ENCODE data around the gene CD99L2. TPM values are rescaled to one million over a fixed set of nuclear protein-coding genes. Genes with fewer than 3 reads are reported as not detected.

Gene CD99L2
- polyA plus RNA-seq, 6 donors from 2014 or later = 8.8 to 19.9 (median 10.7) TPM

DNA sequence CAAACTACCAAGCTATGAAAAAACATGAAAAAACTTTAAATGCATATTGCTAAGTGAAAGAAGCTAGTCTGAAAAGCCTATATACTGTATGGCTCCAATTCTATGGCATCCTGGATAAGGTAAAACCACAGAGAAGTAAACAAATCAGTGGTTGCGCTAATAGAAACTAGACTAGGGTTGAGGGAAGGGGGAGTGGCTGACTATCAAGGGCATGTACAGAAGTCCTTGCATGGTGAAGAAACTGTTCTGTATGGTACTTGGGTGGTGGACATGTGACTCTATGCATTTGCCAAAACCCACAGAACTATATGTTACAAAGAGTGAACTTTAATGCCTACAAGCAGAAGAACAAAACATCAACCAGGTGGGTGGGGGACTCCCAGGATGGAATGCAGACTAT, 108.4 kb downstream of the CD99L2 start:
- Mint-ChIP-seq H3K4me1 (no peaks in the 10 kb centered on the region), H3K36me3 (peaks cover 10 to 12% of the 10 kb centered on the region in 2 donors), H3K27ac (peak overlapping the region in 1 of 6 donors; percentile 13), H3K27me3 (no peaks in the 10 kb centered on the region), H3K9me3 (no peaks in the 10 kb centered on the region), H3K4me3 (no peak overlapping the region)
- DNase-seq (no peak), ATAC-seq (ENCODE audit: low read depth in 2 of 2) (no peak)

DNA sequence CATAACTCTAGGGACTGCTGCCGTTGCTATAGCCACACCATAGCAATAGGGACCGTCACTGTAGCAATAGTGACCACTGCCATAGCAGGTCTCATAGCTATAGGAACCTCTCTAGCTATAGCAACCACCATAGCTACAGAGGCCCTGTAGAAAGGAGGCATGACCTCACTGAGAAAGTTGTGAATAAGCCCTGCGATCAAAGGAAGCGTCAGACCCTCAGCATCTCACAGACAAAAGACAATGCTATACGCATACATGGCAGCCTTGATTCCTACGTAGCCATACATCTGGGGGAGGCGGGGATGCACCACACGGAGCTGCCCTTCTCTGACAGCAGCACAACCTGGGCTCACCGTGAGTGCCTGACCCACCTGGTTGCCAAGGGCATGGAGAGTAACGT, 116.8 kb downstream of the CD99L2 start:
- DNase-seq (no peak), ATAC-seq (ENCODE audit: low read depth in 2 of 2) (no peak)
- Mint-ChIP-seq H3K4me1 (peaks cover 0 to 10% (median 9%) of the 10 kb centered on the region in 3 donors), H3K27me3 (no peaks in the 10 kb centered on the region), H3K27ac (no peak overlapping the region), H3K36me3 (no peaks in the 10 kb centered on the region), H3K9me3 (no peaks in the 10 kb centered on the region), H3K4me3 (no peak overlapping the region)

DNA sequence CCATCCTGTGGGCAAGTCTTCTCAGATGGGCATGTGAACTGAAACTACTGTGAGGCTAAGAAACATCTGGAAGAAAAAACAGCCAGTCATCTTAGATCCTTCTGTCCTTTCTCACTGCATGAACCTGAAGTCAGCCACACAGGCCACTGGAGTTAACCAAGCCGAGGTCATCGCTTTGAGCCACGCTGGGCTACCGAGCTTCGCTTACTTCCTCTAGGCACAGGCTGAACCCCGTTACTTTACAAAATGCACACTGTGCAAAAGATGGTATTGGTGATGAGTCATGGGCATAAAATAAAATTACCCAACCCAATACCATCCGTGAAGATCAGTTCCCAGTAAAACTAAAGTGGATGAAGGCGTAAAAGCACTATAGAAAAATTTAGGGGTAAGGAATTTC, 119.1 kb downstream of the CD99L2 start:
- no peaks in the 10 kb centered on the region for H3K27me3 Mint-ChIP-seq
- H3K27ac Mint-ChIP-seq = no peak overlapping the region
- no peak for DNase-seq
- peaks cover 0 to 10% (median 9%) of the 10 kb centered on the region in 3 donors for H3K4me1 Mint-ChIP-seq
- H3K36me3 Mint-ChIP-seq = no peaks in the 10 kb centered on the region
- ATAC-seq (ENCODE audit: low read depth in 2 of 2) = no peak
- H3K9me3 Mint-ChIP-seq = no peaks in the 10 kb centered on the region
- H3K4me3 Mint-ChIP-seq = no peak overlapping the region

DNA sequence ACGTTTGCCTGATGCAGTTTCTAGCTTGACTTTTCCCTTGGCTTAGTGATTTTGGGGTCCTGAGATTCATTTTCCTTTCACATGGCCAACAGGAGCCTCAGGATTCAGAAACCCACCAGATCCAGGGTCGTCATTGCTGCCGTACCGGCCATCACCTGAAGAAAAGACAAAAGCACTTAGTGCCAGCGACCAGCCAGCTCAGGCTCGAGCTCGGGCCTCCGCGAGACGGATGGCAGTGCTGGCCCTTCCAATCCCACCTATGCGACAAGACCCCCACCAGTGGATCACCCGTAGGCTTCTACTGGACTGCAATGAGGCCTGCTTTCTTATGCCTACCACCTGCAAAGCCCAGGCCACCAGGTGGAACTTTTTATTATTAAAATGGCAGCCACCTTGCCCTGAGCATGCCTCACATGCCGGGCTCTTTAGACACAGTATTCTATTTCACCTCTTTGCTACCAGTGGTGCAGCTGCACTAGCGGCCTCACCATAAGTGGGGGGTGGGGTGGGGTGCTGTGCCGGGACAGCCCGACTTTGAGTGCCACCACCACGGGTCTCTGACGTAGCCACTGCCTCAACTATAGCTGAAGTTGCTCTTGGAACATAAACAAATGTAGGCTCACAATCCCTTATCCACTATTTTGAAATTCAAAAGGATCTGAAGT, 121.0 kb downstream of the CD99L2 start:
- DNase-seq = no peak
- Mint-ChIP-seq H3K27ac (no peak overlapping the region), H3K36me3 (no peaks in the 10 kb centered on the region), H3K27me3 (no peaks in the 10 kb centered on the region), H3K9me3 (no peaks in the 10 kb centered on the region), H3K4me1 (peaks cover 0 to 10% (median 9%) of the 10 kb centered on the region in 3 donors), H3K4me3 (no peak overlapping the region)
- ATAC-seq (ENCODE audit: low read depth in 2 of 2) = no peak

DNA sequence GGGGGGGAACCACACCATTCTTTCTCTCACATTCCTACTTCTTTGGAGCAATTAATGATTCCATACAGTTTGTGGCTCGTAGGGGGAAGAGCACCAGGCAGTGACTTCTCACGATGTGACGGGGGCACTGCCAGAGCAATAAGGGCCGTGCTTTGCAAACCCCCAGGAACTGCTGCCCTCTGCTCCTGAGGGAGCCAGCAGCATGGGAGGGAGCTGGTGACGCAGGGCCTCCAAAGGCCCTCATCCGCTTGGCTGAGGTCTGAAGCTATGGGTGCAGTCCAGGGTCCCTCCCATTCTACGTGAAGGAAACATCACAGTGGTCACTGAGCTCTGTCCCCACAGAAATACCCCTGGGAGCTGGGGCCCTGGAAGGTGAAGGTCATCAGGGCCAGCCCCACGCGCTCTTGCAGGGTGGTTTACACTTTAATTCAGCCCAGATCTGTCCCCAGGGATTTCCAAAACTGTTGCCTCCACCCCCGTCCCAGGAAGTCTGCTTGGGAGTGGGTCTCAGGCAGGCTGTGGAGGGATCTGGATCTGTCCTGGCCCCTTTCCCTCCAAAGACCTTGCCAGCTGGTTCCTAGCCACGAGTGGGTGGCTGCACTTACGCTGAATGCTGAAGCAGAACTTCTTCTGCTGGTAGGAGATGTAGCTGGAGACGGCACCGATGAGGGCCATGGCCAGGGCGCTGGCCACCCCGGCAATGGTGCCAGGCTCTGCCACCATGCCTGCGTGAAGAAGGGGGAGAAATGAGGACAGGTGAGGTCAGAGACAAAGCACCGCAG, 122.7 kb downstream of the CD99L2 start:
- Mint-ChIP-seq H3K27me3 (no peaks in the 10 kb centered on the region), H3K4me1 (peaks cover 0 to 15% (median 5%) of the 10 kb centered on the region in 3 donors), H3K9me3 (no peaks in the 10 kb centered on the region), H3K27ac (no peak overlapping the region), H3K4me3 (no peak overlapping the region), H3K36me3 (no peaks in the 10 kb centered on the region)
- DNase-seq = no peak
- ATAC-seq (ENCODE audit: low read depth in 2 of 2) = no peak

DNA sequence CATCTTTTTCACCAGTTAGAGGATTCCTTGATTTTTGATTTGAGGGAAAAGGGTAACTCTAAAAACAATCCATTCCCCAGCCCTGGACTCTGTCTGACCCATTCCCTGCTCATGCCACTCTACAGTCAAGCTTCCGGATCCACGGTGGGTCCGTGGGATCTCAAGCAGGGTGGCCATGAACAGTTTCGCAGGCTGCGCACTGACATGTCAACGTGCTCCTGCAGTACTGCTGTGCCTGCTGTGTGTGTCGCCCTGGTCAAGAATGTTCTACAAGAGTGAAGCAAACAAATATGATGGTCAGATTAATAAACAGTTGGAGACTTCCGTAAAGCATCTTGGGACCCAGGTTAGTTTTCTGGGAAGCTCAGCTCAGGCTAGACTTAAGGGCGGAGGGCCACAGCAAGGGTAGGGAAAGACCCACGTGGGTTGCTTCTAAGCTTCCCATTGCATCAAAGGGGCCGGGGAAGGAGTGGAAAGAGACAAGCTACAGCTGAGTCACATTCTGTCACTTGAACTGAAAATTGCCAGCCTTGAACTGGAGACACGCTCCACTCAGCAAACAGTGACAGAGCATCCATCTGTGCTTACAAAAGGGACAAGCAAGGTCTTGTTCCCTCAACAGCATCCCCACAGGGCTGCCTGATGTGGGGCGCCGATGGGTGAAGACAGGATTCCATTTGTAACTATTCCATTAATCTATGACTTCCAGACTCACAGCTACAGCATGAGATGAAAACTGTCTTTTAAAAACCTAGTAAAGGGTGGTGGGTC, 123.5 kb downstream of the CD99L2 start:
- peaks cover 0 to 8% (median 5%) of the 10 kb centered on the region in 3 donors for H3K4me1 Mint-ChIP-seq
- H3K36me3 Mint-ChIP-seq = no peaks in the 10 kb centered on the region
- ATAC-seq (ENCODE audit: low read depth in 2 of 2) (no peak), DNase-seq (no peak)
- no peak overlapping the region for H3K4me3 Mint-ChIP-seq
- no peaks in the 10 kb centered on the region for H3K9me3 Mint-ChIP-seq
- H3K27me3 Mint-ChIP-seq = no peaks in the 10 kb centered on the region
- peak overlapping the region in 1 of 6 donors; percentile 77 for H3K27ac Mint-ChIP-seq

DNA sequence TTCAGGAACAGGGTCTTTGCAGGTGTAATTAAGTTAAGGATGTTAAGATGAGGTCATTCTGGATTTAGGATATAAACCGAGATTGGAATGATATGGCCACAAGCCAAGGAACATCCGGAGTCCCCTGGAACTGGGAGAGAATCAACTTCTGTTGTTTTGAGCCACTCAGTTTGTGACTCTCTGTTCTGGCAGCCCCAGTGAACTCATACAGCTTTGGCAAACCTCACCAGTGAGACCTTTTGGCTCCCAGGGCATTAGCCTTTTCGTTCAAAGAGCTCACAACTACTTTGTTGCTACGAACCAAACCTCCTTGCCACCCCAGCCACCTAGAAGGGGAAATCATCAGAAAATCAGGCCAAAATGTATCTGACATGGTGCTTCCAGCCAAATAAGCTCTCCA, 124.8 kb downstream of the CD99L2 start:
- Mint-ChIP-seq H3K36me3 (no peaks in the 10 kb centered on the region), H3K9me3 (no peaks in the 10 kb centered on the region), H3K4me1 (peaks cover 0 to 6% (median 4%) of the 10 kb centered on the region in 3 donors), H3K4me3 (no peak overlapping the region), H3K27me3 (no peaks in the 10 kb centered on the region), H3K27ac (no peak overlapping the region)
- ATAC-seq (ENCODE audit: low read depth in 2 of 2) = no peak
- DNase-seq = no peak

DNA sequence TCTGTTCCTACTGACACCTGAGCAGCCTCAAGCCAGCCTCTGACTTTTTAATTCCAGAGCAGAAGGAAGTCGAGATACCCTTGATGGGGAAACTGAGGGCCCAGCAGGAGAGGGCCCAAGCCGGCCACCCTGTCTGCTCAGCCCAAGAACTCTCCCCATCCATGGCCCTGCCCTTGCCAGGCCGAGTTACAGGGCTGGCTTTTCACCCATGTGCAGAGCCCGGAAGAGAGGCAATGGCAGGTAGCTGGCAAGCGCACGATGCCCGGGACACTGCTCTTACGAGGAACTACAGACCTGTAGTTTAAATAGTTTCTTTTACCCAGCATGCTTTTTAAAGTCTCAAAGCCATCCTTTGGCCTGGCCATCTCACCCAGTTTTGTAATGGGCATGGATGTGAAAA, 125.4 kb downstream of the CD99L2 start:
- ATAC-seq (ENCODE audit: low read depth in 2 of 2) = no peak
- peaks cover 0 to 6% (median under 1%) of the 10 kb centered on the region in 3 donors for H3K4me1 Mint-ChIP-seq
- peak overlapping the region in 1 of 6 donors; percentile 60 for H3K27ac Mint-ChIP-seq
- no peak overlapping the region for H3K4me3 Mint-ChIP-seq
- H3K36me3 Mint-ChIP-seq = no peaks in the 10 kb centered on the region
- H3K27me3 Mint-ChIP-seq = no peaks in the 10 kb centered on the region
- H3K9me3 Mint-ChIP-seq = no peaks in the 10 kb centered on the region
- no peak for DNase-seq

DNA sequence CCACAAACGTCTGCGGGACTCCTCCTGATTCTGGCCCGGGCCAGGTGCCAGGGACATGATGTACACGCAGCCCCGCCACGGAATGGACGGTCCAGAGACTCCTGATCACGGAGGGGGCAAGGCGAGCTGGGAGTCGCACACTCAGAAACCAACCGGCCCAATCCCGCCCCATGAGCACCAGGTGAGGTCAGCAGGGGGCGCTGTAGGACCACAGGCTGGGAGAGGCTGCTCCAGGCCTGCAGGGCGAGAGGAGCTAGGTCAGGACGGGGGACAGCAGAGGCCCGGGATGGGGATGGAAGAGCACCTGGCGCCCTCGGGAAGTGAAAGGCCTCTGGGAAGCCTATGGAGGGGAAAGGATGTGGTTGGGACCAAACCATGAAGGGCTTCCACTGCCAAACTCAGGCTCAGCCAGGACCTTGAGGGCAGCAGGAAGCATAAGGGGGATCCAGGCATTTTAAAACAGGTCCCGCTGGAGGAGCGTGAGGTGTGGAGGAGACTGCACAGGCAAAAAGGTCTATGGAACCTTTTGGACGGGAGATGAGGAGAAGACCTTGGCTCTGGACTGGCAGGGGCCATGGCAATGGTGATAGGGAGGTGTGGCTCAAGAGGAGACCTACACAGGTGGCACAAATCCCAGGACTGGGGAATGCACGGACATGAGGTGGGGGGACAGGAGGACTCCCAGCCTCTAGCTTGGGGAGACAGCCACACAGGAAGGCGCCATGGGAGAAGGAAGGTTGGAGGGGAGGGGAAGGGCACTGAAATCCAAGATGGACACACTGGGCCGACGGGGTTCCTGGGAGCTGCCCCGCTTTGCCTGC, 126.1 kb downstream of the CD99L2 start:
- Mint-ChIP-seq H3K27ac (no peak overlapping the region), H3K36me3 (no peaks in the 10 kb centered on the region), H3K9me3 (no peaks in the 10 kb centered on the region), H3K4me1 (peaks cover 0 to 6% (median 0%) of the 10 kb centered on the region in 3 donors), H3K4me3 (no peak overlapping the region), H3K27me3 (no peaks in the 10 kb centered on the region)
- ATAC-seq (ENCODE audit: low read depth in 2 of 2) = peak; percentile 61 to 66
- DNase-seq = peak; percentile 54

DNA sequence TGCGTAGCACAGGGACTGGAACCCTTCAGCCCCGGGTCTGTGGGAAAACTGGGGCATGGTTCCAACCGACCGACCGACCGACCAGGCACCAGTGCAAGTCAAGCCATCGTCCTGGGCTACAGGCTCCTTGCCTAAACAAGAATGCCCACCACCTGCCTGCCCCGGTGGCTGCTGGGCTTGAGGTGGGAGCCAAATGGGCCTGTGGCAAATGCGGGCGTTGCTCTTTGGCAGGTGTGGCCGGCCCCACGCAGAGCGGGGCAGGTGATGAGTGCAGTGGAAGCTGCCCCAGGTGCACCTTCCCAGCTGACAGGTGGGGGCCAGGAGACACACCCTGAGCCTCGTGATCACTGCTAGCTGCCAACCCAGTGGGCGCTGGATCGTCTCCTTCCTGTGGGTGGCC, 127.4 kb downstream of the CD99L2 start:
- no peak overlapping the region for H3K4me3 Mint-ChIP-seq
- DNase-seq (no peak), ATAC-seq (ENCODE audit: low read depth in 2 of 2) (no peak)
- H3K27me3 Mint-ChIP-seq = no peaks in the 10 kb centered on the region
- H3K9me3 Mint-ChIP-seq = no peaks in the 10 kb centered on the region
- H3K4me1 Mint-ChIP-seq = peaks cover 0 to 6% (median 0%) of the 10 kb centered on the region in 3 donors
- H3K27ac Mint-ChIP-seq = no peak overlapping the region
- no peaks in the 10 kb centered on the region for H3K36me3 Mint-ChIP-seq

DNA sequence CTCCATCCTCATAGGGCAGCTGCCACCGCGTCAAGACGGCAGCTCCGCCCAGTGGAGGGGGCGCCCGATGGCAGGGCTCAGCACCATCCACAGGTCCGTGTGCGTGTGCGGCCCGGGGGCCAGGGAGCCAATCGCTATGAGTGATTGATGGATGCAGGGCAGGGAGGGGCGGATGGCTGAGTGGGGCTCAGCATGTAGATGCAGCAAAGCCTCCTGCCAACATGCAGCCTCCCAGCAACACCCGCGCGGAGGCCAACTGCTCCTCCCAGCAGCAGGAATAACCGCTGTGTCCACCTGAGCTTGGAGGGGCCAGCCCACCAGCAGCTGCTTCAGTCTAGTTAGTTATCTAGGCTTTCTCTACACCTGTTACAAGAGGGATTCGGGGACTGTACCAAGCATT, 127.8 kb downstream of the CD99L2 start:
- H3K27ac Mint-ChIP-seq = no peak overlapping the region
- H3K4me3 Mint-ChIP-seq = no peak overlapping the region
- no peaks in the 10 kb centered on the region for H3K9me3 Mint-ChIP-seq
- no peak for ATAC-seq (ENCODE audit: low read depth in 2 of 2)
- H3K27me3 Mint-ChIP-seq = no peaks in the 10 kb centered on the region
- H3K36me3 Mint-ChIP-seq = no peaks in the 10 kb centered on the region
- no peak for DNase-seq
- peaks cover 0 to 6% (median 0%) of the 10 kb centered on the region in 3 donors for H3K4me1 Mint-ChIP-seq

DNA sequence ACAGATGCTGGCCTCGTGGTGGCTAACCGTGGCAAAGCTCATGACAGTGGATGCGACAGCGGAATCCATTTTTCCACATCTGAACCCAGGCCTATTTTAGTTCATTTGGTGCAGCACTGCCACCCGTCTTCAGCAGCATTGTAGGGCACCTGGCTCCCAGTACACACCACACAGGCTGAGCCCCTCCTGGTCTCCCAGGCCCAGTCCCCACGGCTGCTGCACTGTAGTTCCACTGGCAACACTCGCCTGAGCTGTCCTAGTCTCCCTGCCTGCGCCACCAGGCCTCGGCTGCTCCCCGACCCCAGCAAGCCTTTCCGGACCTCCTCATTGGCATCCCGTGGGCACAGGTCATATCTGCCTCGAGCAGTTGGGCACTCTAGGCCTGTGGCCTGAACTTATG, 129.1 kb downstream of the CD99L2 start:
- H3K9me3 Mint-ChIP-seq = no peaks in the 10 kb centered on the region
- no peak overlapping the region for H3K4me3 Mint-ChIP-seq
- DNase-seq (no peak), ATAC-seq (ENCODE audit: low read depth in 2 of 2) (no peak)
- no peaks in the 10 kb centered on the region for H3K36me3 Mint-ChIP-seq
- no peaks in the 10 kb centered on the region for H3K27me3 Mint-ChIP-seq
- no peak overlapping the region for H3K27ac Mint-ChIP-seq
- H3K4me1 Mint-ChIP-seq = peaks cover 0 to 6% (median 0%) of the 10 kb centered on the region in 3 donors

DNA sequence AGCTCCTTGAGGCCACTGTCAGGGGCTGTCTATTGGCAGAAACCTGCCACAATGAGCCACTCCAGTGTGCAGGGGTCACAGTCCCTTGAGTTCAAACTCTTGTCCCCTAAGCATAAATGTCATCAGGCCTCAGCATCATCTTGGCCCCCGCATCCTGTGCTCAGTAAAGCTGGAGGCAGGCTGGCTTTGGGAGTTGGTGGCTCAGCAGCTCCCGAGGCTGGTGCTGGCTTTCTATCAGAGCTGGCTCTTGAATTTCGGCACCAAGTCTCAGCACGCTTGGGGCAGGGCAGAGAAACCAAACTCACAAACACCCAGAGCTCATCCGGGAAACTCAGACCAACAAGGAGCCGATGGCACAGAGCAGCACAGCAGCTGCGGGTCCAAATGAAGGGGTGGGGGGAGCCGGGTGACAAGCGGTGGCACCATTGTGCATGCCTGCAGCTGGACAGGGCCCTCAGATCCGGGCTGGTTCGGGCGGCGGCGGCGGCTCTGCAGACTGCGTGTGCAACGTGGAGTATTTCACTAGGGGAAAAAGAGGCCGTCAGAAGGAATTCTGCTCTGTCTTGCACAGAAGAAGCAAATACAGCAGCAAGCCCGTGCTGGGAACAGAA, 129.8 kb downstream of the CD99L2 start:
- no peak for DNase-seq
- H3K9me3 Mint-ChIP-seq = no peaks in the 10 kb centered on the region
- H3K27ac Mint-ChIP-seq = peak overlapping the region in 1 of 6 donors; percentile 24
- peak overlapping the region in 1 of 8 donors; percentile 56 for H3K4me3 Mint-ChIP-seq
- H3K4me1 Mint-ChIP-seq = peaks cover 0 to 6% (median 0%) of the 10 kb centered on the region in 3 donors
- no peaks in the 10 kb centered on the region for H3K27me3 Mint-ChIP-seq
- H3K36me3 Mint-ChIP-seq = no peaks in the 10 kb centered on the region
- ATAC-seq (ENCODE audit: low read depth in 2 of 2) = no peak
